Head of caudate nucleus (tissue), 42 donors: ENCODE measurements around the gene GPHB5.

Experiments used
- DNase-seq, 42 donors: peaks; one replicate each; pipeline versions ENCODE4 v3.0.0 to v3.0.0-alpha.2; 2020 to 2021; ENCODE audit warnings: mixed read lengths in 7 of 42
- intact Hi-C: fragments of 100-400 bp; cut with DNase I; formaldehyde crosslinking; loops from one replicate; pipeline ENCODE4 v1.15.0; 2022

The GPHB5 gene

GRCh38 chr14:63273129-63273528, 45.6 kb downstream of the GPHB5 start:
- DNase-seq: no peak
- intact Hi-C loops: loop anchor here (10.0 kb wide), 2 partner anchors 98 to 1108 kb away; no protein-coding TSS in a partner anchor

GRCh38 chr14:63269561-63270225, 49.0 kb downstream of the GPHB5 start:
- intact Hi-C loops: loop anchor here (10.0 kb wide), 2 partner anchors 95 to 1105 kb away; no protein-coding TSS in a partner anchor
- DNase-seq: no peak

GRCh38 chr14:63268771-63269170, 50.0 kb downstream of the GPHB5 start:
- DNase-seq: no peak
- intact Hi-C loops: no loop called here

DNA sequence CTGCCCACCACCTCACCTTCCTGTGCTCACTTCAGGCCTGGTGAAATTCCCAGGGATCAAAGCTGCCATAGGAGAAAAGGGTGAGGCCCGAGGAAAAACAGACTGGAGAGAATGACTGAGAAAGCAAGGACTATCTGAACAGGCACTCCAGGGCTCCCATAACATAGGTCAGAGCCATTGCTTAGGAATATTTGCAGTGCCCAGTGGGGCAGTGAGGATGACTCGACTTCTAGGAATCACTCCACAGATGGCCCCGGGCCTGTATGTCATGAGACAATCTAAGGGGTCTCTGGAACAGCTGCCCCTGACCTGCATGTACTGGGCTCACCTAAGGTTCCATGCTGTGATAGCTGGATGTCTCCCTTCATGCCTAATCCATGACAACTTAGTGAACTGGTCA, 51.6 kb downstream of the GPHB5 start:
- intact Hi-C loops: no loop called here
- no peak for DNase-seq

DNA sequence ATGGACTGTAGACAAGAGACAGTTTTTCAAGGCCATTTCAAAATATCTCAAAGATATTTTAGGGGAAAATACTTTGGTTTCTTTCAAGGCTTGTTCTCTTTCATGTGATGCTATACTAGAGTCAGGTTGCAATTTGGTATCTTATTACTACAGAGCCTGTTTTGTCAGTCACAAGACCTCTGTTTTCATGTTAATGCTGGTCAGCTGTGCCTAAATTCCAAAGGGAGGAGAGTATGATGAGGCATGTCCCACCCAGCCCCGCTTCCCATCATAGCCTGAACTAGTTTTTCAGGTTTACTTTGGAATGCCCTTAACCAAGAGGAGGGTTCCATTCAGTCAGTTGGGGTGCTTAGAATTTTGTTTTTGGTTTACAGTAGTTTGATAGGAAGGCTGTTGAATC, 52.6 kb downstream of the GPHB5 start:
- DNase-seq: no peak
- intact Hi-C loops: no loop called here
